Stimulated activated CD8-positive, alpha-beta memory T cell treated with anti-CD3 and anti-CD28 coated beads, Interleukin-12 subunit alpha, Interleukin-12 subunit beta, amount 100 ng/mL, for 4 hours (primary cell): Measurements from ENCODE around the gene SLC4A5.
"Not testable (repeated sequence)": the region's sequence is repeated elsewhere in the genome, so short reads cannot be mapped to it uniquely, and the experiment has no call there.

Experiments
- DNase-seq: peaks from one replicate; pipeline ENCODE4 v3.0.0-alpha.2; 2020; ENCODE audit warnings: low read depth

SLC4A5 gene

GRCh38 chr2:74232426-74232825 is 110.8 kb downstream of the SLC4A5 start:
- DNase-seq = no peak

DNA sequence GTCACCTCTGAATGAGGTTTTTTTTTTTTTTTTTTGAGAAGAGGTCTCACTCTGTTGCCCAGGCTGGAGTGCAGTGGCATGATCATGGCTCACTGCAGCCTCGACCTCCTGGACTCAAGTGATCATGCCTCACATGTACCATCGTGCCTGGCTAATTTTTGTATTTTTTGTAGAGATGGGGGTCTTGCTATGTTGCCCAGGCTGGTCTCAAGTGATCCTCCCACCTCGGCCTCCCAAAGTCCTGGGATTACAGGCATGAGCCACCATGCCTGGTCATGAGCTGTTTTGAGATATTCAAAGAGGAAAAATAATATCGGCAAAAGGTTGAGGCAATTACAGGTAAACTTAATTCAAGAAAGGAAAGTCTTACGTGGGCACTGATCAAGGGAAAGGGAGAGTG is 113.4 kb downstream of the SLC4A5 start:
- DNase-seq = not testable (repeated sequence)

GRCh38 chr2:74228772-74229171 is 114.4 kb downstream of the SLC4A5 start:
- no peak for DNase-seq

- DNase-seq = no peak
Observed at GRCh38 chr2:74227646-74228045, 115.6 kb downstream of the SLC4A5 start.

- no peak for DNase-seq
Observed at GRCh38 chr2:74226648-74227213, 116.5 kb downstream of the SLC4A5 start.

GRCh38 chr2:74225698-74226459 is 117.3 kb downstream of the SLC4A5 start:
- DNase-seq = no peak

GRCh38 chr2:74223941-74224770 is 119.1 kb downstream of the SLC4A5 start:
- no peak for DNase-seq

- DNase-seq = no peak
Observed at GRCh38 chr2:74222300-74222650, 120.9 kb downstream of the SLC4A5 start.

- no peak for DNase-seq
Observed at GRCh38 chr2:74221604-74222299, 121.5 kb downstream of the SLC4A5 start.

GRCh38 chr2:74221091-74221490 is 122.1 kb downstream of the SLC4A5 start:
- DNase-seq = no peak

GRCh38 chr2:74219846-74220486 is 123.2 kb downstream of the SLC4A5 start:
- DNase-seq = no peak

DNA sequence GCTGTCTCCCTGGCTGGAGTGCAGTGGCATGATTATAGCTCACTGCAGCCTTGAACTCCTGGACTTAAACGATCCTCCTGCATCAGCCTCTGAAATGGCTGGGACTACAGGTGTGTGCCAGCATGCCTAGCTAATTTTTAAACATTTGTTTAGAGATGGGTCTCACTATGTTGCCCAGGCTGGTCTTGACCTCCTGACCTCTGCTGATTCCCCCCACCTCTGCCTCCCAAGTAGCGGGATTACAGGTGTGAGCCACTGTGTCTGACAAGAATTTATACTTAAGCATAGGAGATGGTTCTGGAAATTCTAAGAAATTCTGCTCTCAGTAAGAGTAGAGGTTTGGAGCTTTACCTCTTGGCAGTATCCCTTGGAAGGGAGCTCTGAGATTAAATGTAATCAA is 126.6 kb downstream of the SLC4A5 start:
- DNase-seq = no peak

DNA sequence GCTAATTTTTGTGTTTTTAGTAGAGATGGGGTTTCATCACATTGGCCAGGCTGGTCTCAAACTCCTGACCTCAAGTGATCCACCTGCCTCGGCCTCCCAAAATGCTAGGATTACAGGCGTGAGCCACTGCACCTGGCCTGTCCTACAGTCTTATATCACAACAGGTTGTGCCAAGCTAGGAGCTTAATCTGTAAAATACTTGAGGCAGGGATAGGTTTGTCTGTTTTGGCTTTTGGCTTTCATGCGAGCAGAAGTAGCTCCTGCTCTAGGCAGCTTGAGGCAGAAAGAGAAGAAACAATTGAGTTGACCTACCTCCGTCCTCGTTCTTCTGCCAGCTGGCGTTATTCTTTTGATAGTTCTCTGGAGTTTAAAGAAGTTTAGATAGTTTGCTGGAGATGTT is 127.4 kb downstream of the SLC4A5 start:
- DNase-seq = not testable (repeated sequence)

DNA sequence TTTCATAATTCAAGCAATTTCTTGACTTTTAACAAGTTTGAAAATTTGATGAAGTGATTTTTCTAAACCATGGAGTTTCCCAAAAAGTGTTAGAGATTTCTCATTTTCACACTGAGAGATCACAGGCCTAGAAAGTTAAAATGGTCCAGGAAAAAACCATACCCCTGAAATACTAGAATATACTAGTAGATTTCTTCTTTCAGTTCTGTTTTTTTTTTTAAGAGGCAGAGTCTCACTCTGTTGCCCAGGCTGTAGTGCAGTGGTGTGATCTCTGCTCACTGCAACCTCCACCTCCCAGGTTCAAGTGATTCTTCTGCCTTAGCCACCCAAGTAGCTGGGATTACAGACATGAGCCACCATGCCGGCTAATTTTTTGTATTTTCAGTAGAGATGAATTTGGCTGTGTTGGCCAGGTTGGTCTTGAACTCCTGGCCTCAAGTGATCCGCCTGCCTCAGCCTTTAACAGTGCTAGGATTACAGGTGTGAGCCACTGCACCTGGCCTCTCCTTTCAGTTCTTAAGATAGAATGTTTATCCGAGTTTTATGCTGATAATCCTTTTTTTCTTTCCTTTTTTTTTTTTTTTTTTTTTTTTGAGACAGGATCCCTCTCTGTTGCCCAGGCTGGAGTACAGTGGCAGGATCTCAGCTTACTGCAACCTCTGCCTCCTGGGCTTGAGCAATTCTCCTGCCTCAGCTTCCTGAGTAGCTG is 130.4 kb downstream of the SLC4A5 start:
- DNase-seq = no peak

DNA sequence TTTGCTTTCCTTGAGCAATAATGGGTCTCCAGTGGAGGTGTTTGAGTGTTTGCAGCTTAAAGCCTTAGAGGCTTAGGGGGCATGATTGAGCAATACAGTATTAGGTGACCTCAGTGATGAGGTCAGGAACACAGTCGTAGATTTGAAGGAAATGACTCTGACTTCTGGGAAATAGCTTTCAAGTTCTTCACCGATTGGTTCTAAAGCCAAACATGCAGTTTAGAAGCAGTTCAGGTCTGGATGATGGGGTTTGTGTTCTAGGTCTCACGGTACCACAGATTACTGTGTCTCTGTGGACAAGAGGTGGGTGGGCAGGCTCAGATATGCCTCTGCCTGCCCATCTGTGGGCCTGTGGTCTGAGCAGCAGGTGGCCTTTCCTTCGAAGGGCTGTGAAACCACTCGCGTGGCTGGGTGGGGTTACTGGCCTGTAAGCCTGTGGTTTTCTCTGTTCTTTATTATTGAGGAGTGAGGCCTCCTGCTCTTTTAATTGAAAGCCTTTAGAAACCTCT is 137.0 kb downstream of the SLC4A5 start:
- DNase-seq = no peak

DNA sequence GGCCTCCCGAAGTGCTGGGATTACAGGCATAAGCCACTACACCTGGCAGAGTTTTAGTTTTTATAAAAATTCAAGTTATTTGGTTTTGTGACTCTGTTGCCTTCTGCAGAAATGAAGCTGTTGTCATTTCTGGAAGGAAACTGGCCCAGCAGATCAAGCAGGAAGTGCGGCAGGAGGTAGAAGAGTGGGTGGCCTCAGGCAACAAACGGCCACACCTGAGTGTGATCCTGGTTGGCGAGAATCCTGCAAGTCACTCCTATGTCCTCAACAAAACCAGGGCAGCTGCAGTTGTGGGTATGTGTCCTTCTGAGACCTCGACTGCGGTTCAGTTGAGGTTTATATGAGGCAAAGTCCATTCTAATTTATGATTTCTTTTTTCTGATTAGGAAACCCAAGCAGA is 137.6 kb downstream of the SLC4A5 start:
- no peak for DNase-seq

- DNase-seq = no peak
Observed at GRCh38 chr2:74205113-74205512, 138.1 kb downstream of the SLC4A5 start.

DNA sequence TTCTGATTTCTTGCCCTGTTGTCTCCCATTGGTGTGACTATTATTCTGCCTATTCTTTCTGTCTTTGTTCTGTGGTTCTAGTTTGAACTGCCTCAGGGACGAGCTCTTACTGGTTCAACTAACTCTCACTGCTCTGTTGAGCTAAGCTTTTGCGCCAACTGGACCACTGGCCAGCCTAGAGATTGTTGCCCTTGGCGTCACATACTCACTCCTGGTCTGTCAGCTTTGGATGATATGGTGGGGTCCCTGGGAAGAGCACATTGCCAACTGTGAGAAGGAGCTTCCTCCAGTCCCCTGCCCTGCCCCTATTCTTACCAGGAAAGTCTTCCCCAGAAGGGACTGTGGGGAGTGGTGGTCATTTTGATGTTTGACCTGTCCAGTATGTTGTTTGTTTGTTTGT is 138.8 kb downstream of the SLC4A5 start:
- DNase-seq = no peak

DNA sequence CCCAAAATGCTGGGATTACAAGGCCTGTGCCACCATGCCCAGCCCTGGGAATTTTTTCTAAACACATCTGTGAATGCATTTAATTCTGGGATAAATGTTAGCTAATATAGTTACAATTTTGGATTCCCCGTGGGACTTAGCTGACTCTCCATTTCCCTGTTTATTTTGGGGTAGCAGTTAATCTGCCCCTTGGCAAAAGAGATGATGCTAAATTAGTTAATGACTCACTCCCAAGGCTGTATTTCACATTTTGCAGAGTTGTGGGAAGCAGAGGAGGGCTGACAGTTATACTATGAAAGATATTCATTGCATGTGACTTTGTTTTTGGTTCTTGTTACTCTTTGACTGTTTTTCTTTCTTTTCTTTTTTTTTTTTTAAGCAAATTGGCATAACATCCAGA is 141.6 kb downstream of the SLC4A5 start:
- DNase-seq = no peak

DNA sequence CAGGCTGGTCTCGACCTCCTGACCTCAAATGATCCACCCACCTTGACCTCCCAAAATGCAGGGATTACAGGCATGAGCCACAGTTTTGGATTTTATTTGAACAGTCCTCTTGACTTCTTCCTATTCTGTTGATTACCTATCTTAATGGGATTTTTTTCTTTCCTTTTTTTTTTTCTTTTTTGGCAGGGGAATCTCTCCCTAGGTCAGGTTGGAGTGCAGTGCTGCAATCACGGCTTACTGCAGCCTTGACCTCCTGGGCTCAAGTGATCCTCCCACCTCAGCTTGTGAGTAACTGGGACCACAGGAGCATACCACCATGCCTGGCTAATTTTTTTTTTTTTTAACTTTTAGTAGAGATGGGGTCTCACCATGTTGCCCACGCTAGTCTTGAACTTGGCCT is 142.0 kb downstream of the SLC4A5 start:
- DNase-seq = no peak

- DNase-seq = no peak
Observed at GRCh38 chr2:74199871-74200305, 143.3 kb downstream of the SLC4A5 start.
